ENCODE measurements around the gene MYO5A.

- TF ChIP-seq CTCF (IDR thresholded peaks at IDR 0.05; ENCODE audit: insufficient read depth, low read length) = no peak
- no peak for TF ChIP-seq SPI1 (IDR thresholded peaks at IDR 0.05; ENCODE audit: borderline replicate concordance, low read depth)
Measured at GRCh38 chr15:52290800-52291199, 237.9 kb downstream of the MYO5A start.
